SK-N-SH (cell line): Measurements from ENCODE around the gene ATF4. TPM values are rescaled to one million over a fixed set of nuclear protein-coding genes. Genes with fewer than 3 reads are reported as not detected.

Source experiments
- CTCF ChIA-PET: fragments of 300-600, 350-600 bp; formaldehyde crosslinking; extraction: SDS; loops from one replicate; lab custom pipeline; 2021; lab: Yijun Ruan, JAX
- POLR2A ChIA-PET: fragments of 350-600 bp; sonication (Branson Sonifier 250); formaldehyde crosslinking; extraction: SDS; loops from one replicate; lab custom pipeline; 2020; ENCODE audit warnings: antibody characterized with exemption, inconsistent platforms; lab: Yijun Ruan, JAX
- DNase-seq: peaks from one replicate; pipeline ENCODE4 v3.0.0; 2012
- H2AFZ ChIP-seq: fragments of 200-600 bp; sonication (generic); 2 replicates; pipeline ENCODE4 v1.8.1; 2016; ENCODE audit warnings: antibody characterized with exemption, mild to moderate bottlenecking, low read depth
- H3F3A ChIP-seq: fragments of 200-600 bp; sonication (generic); replicated peaks from 2 replicates; pipeline ENCODE3; 2016; ENCODE audit warnings: antibody characterized with exemption, mild to moderate bottlenecking; ENCODE audit not compliant: insufficient read depth
- H3K27ac ChIP-seq, 2 experiments: fragments of 200-500 bp in 1 of 2; fragments of 200-600 bp in 1 of 2; sonication (Bioruptor generic) in 1 of 2; sonication (generic), shearing (Covaris generic) in 1 of 2; 2 replicates each; pipeline versions ENCODE4 v1.5.1 to v1.6.1; 2014 to 2016; ENCODE audit warnings: low read depth in 2 of 2, inconsistent platforms in 1 of 2, low read length in 1 of 2, mild to moderate bottlenecking in 1 of 2, mixed read lengths in 1 of 2
- H3K27me3 ChIP-seq: fragments of 200-600 bp; sonication (generic), shearing (Covaris generic); 2 replicates; pipeline ENCODE4 v1.6.1; 2016; ENCODE audit warnings: mixed run types; ENCODE audit not compliant: insufficient read depth
- H3K36me3 ChIP-seq, 2 experiments: fragments of 200-500 bp in 1 of 2; fragments of 200-600 bp in 1 of 2; sonication (Bioruptor generic) in 1 of 2; sonication (generic) in 1 of 2; replicated peaks in 1 of 2; 2 replicates each; pipeline versions ENCODE3 to v1.5.1; 2014 to 2016; ENCODE audit warnings: low read length in 1 of 2, mild to moderate bottlenecking in 1 of 2; ENCODE audit not compliant: insufficient read depth in 2 of 2, control insufficient read depth in 1 of 2
- H3K4me1 ChIP-seq, 2 experiments: fragments of 200-500 bp in 1 of 2; fragments of 200-600 bp in 1 of 2; sonication (Bioruptor generic) in 1 of 2; sonication (generic), shearing (Covaris generic) in 1 of 2; 2 replicates each; pipeline versions ENCODE4 v1.5.1 to v1.6.1; 2014 to 2016; ENCODE audit warnings: low read depth in 1 of 2, low read length in 1 of 2, mixed run types in 1 of 2; ENCODE audit not compliant: insufficient read depth in 2 of 2, control insufficient read depth in 1 of 2
- H3K4me2 ChIP-seq: fragments of 200-600 bp; sonication (generic), shearing (Covaris generic); 2 replicates; pipeline ENCODE4 v1.6.1; 2017; ENCODE audit warnings: mixed run types
- H3K4me3 ChIP-seq, 2 experiments: fragments of 200-500 bp in 1 of 2; fragments of 200-600 bp in 1 of 2; sonication (Bioruptor generic) in 1 of 2; sonication (generic), shearing (Covaris generic) in 1 of 2; 2 replicates each; pipeline versions ENCODE4 v1.5.1 to v1.8.1; 2014 to 2016; ENCODE audit warnings: low read depth in 2 of 2, inconsistent platforms in 1 of 2, low read length in 1 of 2, mild to moderate bottlenecking in 1 of 2, mixed read lengths in 1 of 2, moderate library complexity in 1 of 2
- H3K79me2 ChIP-seq: fragments of 200-600 bp; sonication (generic); 2 replicates; pipeline ENCODE4 v1.8.1; 2017; ENCODE audit warnings: mild to moderate bottlenecking; ENCODE audit not compliant: insufficient read depth
- H3K9ac ChIP-seq: fragments of 200-600 bp; sonication (generic); 2 replicates; pipeline ENCODE4 v1.6.1; 2017; ENCODE audit warnings: mixed run types
- H3K9me2 ChIP-seq: fragments of 200-600 bp; sonication (generic); 2 replicates; pipeline ENCODE4 v1.6.1; 2017; ENCODE audit warnings: mixed run types
- H3K9me3 ChIP-seq: fragments of 200-600 bp; sonication (generic); 2 replicates; pipeline ENCODE4 v1.6.1; 2017; ENCODE audit warnings: mixed run types, mild to moderate bottlenecking, moderate library complexity
- H4K20me1 ChIP-seq: fragments of 200-600 bp; sonication (generic); 2 replicates; pipeline ENCODE4 v1.6.1; 2017; ENCODE audit warnings: mild to moderate bottlenecking, mixed run types; ENCODE audit not compliant: insufficient read depth
- EP300 ChIP-seq, 2 experiments: IDR thresholded peaks; 2 replicates each; pipeline versions ENCODE4 v1.4.0 to v1.6.1; 2012; ENCODE audit warnings: borderline replicate concordance in 1 of 2, low read depth in 1 of 2, low read length in 1 of 2
- FOSL2 ChIP-seq: IDR thresholded peaks from 2 replicates; pipeline ENCODE4 v1.4.0; 2012; ENCODE audit warnings: low read depth, mild to moderate bottlenecking, moderate library complexity, borderline replicate concordance
- FOXJ3 ChIP-seq: sonication (generic); formaldehyde crosslinking; IDR thresholded peaks from 2 replicates; pipeline ENCODE4 v1.5.1; 2020; ENCODE audit warnings: mild to moderate bottlenecking, missing genetic modification reagents
- FOXM1 ChIP-seq: IDR thresholded peaks from 2 replicates; pipeline ENCODE4 v1.4.0; 2012; ENCODE audit warnings: low read depth, mild to moderate bottlenecking
- GABPA ChIP-seq: IDR thresholded peaks from 2 replicates; pipeline ENCODE4 v1.4.0; 2012; ENCODE audit warnings: low read depth, mild to moderate bottlenecking
- GATA2 ChIP-seq: sonication (generic); formaldehyde crosslinking; IDR thresholded peaks from 2 replicates; pipeline ENCODE4 v1.5.0; 2020; ENCODE audit warnings: mild to moderate bottlenecking, missing genetic modification reagents
- MEF2A ChIP-seq: IDR thresholded peaks from 2 replicates; pipeline ENCODE4 v1.4.0; 2012; ENCODE audit warnings: low read depth, borderline replicate concordance
- NFIC ChIP-seq: IDR thresholded peaks from 2 replicates; pipeline ENCODE4 v1.4.0; 2012; ENCODE audit warnings: borderline replicate concordance
- NRF1 ChIP-seq: IDR thresholded peaks from 2 replicates; pipeline ENCODE4 v1.6.1; 2012; ENCODE audit warnings: low read depth, mild to moderate bottlenecking, low read length
- POLR2AphosphoS5 ChIP-seq: IDR thresholded peaks from 2 replicates; pipeline ENCODE4 v1.6.1; 2012; ENCODE audit warnings: low read depth, low read length
- RFX5 ChIP-seq: IDR thresholded peaks from 2 replicates; pipeline ENCODE4 v1.6.1; 2012; ENCODE audit warnings: mild to moderate bottlenecking, improper control_type of control experiment, low read length
- RXRA ChIP-seq: IDR thresholded peaks from 2 replicates; pipeline ENCODE4 v1.4.0; 2012; ENCODE audit warnings: low read depth, mild to moderate bottlenecking, borderline replicate concordance
- SIN3A ChIP-seq: IDR thresholded peaks from 2 replicates; pipeline ENCODE4 v1.6.1; 2012; ENCODE audit warnings: low read depth, mild to moderate bottlenecking, low read length, moderate library complexity, borderline replicate concordance
- TAF1 ChIP-seq: IDR thresholded peaks from 2 replicates; pipeline ENCODE4 v1.6.1; 2012; ENCODE audit warnings: low read depth, mild to moderate bottlenecking, low read length, moderate library complexity, borderline replicate concordance
- TCF12 ChIP-seq: IDR thresholded peaks from 2 replicates; pipeline ENCODE4 v1.4.0; 2012
- TEAD4 ChIP-seq: IDR thresholded peaks from 2 replicates; pipeline ENCODE4 v1.4.0; 2012; ENCODE audit warnings: mild to moderate bottlenecking, borderline replicate concordance; ENCODE audit not compliant: insufficient read depth
- YY1 ChIP-seq: IDR thresholded peaks from 2 replicates; pipeline ENCODE4 v1.4.0; 2012; ENCODE audit warnings: low read depth, mild to moderate bottlenecking
- WGBS: methylation state at CpG from one replicate; pipeline ENCODE4 v1.1.6; 2017; ENCODE audit warnings: low lambda C conversion rate; 5-methylcytosine and 5-hydroxymethylcytosine counted together
- polyA plus RNA-seq, 3 experiments: library from polyadenylated mRNA; depleted of rRNA; stranded (reverse); fragments of >200 nt; gene quantifications; 2 replicates each; pipeline ENCODE4 v1.2.3, GENCODE V29; 2012
- TF ChIP-seq, protein P1 (sequence below): IDR thresholded peaks from 2 replicates; pipeline ENCODE4 v1.4.0; 2012; ENCODE audit warnings: low read depth
- TF ChIP-seq, protein P2 (sequence below): IDR thresholded peaks from 2 replicates; pipeline ENCODE4; 2012
- TF ChIP-seq, protein P3 (sequence below): IDR thresholded peaks from 2 replicates; pipeline ENCODE4 v1.4.0; 2012; ENCODE audit warnings: low read depth, borderline replicate concordance
- TF ChIP-seq, protein P4 (sequence below): fragments of 150-350 bp; IDR thresholded peaks from 2 replicates; pipeline ENCODE4 v1.6.1; 2016; ENCODE audit warnings: mild to moderate bottlenecking, low read depth, low read length

ATF4 gene
- polyA plus RNA-seq, 1 of the 3 experiments (the other 2 are of a cell fraction) = 375 TPM

DNA sequence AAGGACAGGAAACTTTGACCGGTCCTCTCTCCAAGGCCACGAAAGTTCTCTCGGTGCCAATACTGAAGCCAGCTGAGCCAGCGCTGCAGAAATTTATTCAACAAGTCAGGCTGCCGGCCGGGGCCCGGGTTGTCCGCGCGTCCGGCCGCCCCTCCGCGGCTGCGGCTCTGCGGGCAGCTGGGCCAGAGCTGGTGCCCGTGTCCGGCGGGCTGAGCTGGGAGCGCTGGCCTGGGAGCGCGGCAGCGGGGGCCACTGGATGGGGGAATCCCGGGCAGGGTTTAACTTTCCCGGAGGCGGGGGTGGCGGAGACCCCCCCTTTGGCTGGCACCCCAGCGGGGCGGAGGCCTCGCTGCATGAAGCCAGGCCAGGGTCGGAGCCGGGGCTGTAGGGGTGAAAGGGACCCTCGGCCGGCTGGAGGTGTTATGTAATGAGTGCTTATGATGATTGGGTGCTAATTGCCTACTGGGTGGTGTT, 37.9 kb downstream of the ATF4 start:
- H4K20me1 ChIP-seq = no peaks in the 10 kb centered on the region
- H3K4me1 ChIP-seq = no peaks in the 10 kb centered on the region; a peak in 1 of 4 replicates
- H2AFZ ChIP-seq = no peak overlapping the region
- CTCF ChIA-PET = interaction anchor here (1.5 to 1.6 kb wide), 2 partner anchors 13 to 395 kb away, joined by 4 read pairs; no protein-coding TSS in a partner anchor
- no peak overlapping the region for H3K4me3 ChIP-seq
- H3K4me2 ChIP-seq = no peak overlapping the region
- no peaks in the 10 kb centered on the region for H3K36me3 ChIP-seq
- H3K27me3 ChIP-seq = no peaks in the 10 kb centered on the region; the same call in 1 of the 2 replicates
- peak; percentile 41 for DNase-seq
- no peaks in the 10 kb centered on the region for H3F3A ChIP-seq
- H3K9ac ChIP-seq = no peak overlapping the region
- no peaks in the 10 kb centered on the region for H3K9me2 ChIP-seq
- H3K27ac ChIP-seq = no peak overlapping the region
- TF ChIP-seq GATA2 (CRISPR knock-in tag) (no peak), FOXM1 (no peak), TAF1 (no peak), EP300 (IDR thresholded peaks at IDR 0.05; ENCODE audit: borderline replicate concordance in 1 of 2, low read depth in 1 of 2, low read length in 1 of 2) (no peak), RXRA (no peak), FOXJ3 (CRISPR knock-in tag) (no peak), SIN3A (no peak), GABPA (no peak), TCF12 (no peak), NRF1 (no peak), YY1 (no peak), NFIC (no peak)
- TF ChIP-seq, protein P1, sequence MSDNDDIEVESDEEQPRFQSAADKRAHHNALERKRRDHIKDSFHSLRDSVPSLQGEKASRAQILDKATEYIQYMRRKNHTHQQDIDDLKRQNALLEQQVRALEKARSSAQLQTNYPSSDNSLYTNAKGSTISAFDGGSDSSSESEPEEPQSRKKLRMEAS = no peak
- TF ChIP-seq, protein P2, sequence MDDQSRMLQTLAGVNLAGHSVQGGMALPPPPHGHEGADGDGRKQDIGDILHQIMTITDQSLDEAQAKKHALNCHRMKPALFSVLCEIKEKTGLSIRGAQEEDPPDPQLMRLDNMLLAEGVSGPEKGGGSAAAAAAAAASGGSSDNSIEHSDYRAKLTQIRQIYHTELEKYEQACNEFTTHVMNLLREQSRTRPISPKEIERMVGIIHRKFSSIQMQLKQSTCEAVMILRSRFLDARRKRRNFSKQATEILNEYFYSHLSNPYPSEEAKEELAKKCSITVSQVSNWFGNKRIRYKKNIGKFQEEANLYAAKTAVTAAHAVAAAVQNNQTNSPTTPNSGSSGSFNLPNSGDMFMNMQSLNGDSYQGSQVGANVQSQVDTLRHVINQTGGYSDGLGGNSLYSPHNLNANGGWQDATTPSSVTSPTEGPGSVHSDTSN = no peak
- TF ChIP-seq, protein P3, sequence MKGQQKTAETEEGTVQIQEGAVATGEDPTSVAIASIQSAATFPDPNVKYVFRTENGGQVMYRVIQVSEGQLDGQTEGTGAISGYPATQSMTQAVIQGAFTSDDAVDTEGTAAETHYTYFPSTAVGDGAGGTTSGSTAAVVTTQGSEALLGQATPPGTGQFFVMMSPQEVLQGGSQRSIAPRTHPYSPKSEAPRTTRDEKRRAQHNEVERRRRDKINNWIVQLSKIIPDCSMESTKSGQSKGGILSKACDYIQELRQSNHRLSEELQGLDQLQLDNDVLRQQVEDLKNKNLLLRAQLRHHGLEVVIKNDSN = no peak
- WGBS = 10% methylated on average over 2 of the region's 34 CpGs
- no peaks in the 10 kb centered on the region for H3K79me2 ChIP-seq
- POLR2A ChIA-PET = interaction anchor here (0.6 kb wide), 1 partner anchor 325 kb away, joined by 4 read pairs; no protein-coding TSS in a partner anchor
- H3K9me3 ChIP-seq = no peaks in the 10 kb centered on the region

DNA sequence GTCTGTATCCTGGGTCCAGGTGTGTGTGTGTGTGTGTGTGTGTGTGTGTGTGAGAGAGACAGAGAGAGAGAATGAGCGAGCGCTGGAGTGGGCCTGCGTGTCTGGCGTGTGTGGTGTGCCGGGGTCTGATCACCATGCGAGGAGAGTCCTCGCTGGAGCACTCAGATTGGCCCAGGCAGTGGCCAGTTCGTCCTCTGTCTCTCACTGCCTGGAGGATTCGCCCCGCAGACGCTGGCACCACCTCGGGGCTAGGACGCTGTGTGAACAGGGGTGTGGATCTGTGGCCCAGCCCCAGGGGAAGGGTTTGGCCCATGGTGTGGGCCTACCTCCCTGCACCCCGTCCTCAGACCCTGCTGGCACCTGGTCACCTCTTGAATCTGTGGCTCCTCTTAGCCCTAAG, 38.6 kb downstream of the ATF4 start:
- POLR2A ChIA-PET = interaction anchor here (0.6 kb wide), 1 partner anchor 325 kb away, joined by 4 read pairs; no protein-coding TSS in a partner anchor
- CTCF ChIA-PET = interaction anchor here (0.9 to 1.6 kb wide), 6 partner anchors 9 to 481 kb away, joined by 3 to 6 read pairs (median 4); no protein-coding TSS in a partner anchor

More for the DNA sequence above, 38.6 kb downstream of the ATF4 start:
- Histone ChIP-seq H3K9me3 (no peaks in the 10 kb centered on the region), H3F3A (no peaks in the 10 kb centered on the region), H3K27me3 (no peaks in the 10 kb centered on the region; the same call in 1 of the 2 replicates), H3K4me3 (no peak overlapping the region), H4K20me1 (no peaks in the 10 kb centered on the region), H3K79me2 (no peaks in the 10 kb centered on the region), H3K9me2 (no peaks in the 10 kb centered on the region), H3K4me1 (no peaks in the 10 kb centered on the region; a peak in 1 of 4 replicates), H3K9ac (no peak overlapping the region), H2AFZ (no peak overlapping the region), H3K27ac (no peak overlapping the region), H3K36me3 (no peaks in the 10 kb centered on the region), H3K4me2 (no peak overlapping the region)
- 93% methylated on average over 6 of the region's 14 CpGs for WGBS
- DNase-seq = no peak
- TF ChIP-seq FOSL2 = no peak
- no peak for TF ChIP-seq MEF2A
- TF ChIP-seq SIN3A = no peak
- TF ChIP-seq FOXM1 = no peak
- no peak for TF ChIP-seq TEAD4
- TF ChIP-seq NRF1 = no peak
- TF ChIP-seq, protein P4, sequence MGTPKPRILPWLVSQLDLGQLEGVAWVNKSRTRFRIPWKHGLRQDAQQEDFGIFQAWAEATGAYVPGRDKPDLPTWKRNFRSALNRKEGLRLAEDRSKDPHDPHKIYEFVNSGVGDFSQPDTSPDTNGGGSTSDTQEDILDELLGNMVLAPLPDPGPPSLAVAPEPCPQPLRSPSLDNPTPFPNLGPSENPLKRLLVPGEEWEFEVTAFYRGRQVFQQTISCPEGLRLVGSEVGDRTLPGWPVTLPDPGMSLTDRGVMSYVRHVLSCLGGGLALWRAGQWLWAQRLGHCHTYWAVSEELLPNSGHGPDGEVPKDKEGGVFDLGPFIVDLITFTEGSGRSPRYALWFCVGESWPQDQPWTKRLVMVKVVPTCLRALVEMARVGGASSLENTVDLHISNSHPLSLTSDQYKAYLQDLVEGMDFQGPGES = no peak
- no peak for TF ChIP-seq EP300 (IDR thresholded peaks at IDR 0.05; ENCODE audit: borderline replicate concordance in 1 of 2, low read depth in 1 of 2, low read length in 1 of 2)
- no peak for TF ChIP-seq POLR2AphosphoS5
- no peak for TF ChIP-seq RFX5
